Measurements from ENCODE around the gene GIMAP2. TPM values are rescaled to one million over a fixed set of nuclear protein-coding genes. Genes with fewer than 3 reads are reported as not detected.

GIMAP2 gene
- total and polyA plus RNA-seq, 12 donors: 5.2 to 23.6 (median 14.5) TPM

DNA sequence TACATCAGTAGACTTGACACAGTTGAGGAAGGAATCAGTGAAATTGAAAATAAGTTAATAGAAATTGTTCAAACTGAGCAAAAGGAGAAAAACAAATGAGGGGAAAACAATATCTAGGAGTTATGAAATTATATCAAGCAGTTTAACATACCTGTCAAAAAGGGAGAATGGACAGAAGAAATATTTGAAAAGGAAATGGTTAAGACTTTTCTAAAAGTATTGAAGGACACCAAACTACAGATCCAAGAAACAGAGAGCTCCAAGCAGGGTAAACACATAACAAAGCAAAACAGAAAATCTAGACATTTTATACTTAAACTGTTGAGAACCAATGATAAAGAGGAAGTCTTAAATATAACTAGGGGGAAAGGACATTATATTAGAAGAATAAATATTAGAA is 43.1 kb downstream of the GIMAP2 start:
- TF ChIP-seq, protein P1, sequence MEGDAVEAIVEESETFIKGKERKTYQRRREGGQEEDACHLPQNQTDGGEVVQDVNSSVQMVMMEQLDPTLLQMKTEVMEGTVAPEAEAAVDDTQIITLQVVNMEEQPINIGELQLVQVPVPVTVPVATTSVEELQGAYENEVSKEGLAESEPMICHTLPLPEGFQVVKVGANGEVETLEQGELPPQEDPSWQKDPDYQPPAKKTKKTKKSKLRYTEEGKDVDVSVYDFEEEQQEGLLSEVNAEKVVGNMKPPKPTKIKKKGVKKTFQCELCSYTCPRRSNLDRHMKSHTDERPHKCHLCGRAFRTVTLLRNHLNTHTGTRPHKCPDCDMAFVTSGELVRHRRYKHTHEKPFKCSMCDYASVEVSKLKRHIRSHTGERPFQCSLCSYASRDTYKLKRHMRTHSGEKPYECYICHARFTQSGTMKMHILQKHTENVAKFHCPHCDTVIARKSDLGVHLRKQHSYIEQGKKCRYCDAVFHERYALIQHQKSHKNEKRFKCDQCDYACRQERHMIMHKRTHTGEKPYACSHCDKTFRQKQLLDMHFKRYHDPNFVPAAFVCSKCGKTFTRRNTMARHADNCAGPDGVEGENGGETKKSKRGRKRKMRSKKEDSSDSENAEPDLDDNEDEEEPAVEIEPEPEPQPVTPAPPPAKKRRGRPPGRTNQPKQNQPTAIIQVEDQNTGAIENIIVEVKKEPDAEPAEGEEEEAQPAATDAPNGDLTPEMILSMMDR (IDR thresholded peaks at IDR 0.05): no peak
- Histone ChIP-seq H3K27me3 (no peaks in the 10 kb centered on the region), H3K9me3 (replicated peaks in 1 of 3) (peaks cover 0 to 6% (median 5%) of the 10 kb centered on the region in 3 donors), H3K36me3 (replicated peaks in 1 of 2) (no peaks in the 10 kb centered on the region), H3K27ac (no peak overlapping the region), H3K4me1 (replicated peaks in 1 of 2) (no peaks in the 10 kb centered on the region), H3K4me3 (no peak overlapping the region)
- intact Hi-C loops (cut with DNase I): no loop called here
- DNase-seq: no peak

DNA sequence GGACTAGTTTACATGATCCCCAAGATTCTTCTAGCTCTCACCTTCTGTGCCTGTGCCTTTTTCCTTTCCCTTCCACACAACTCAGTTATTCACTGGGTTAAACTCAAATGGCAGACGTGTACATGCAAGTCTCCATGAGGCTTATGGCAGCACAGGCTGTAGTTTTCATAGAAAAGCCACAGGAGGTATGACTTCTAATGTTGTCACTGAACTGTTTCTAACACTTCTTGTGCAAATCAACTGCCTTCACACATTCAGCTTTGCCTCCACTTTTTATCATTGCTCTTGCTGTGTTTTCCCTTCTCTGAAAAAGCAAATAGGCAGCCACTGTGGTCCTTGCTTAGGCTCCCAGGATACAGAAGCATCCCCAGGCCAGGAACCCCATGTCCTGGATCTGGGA is 46.4 kb downstream of the GIMAP2 start:
- Histone ChIP-seq H3K9me3 (replicated peaks in 1 of 3) (peaks cover 0 to 6% (median 5%) of the 10 kb centered on the region in 3 donors), H3K4me3 (no peak overlapping the region), H3K27ac (no peak overlapping the region), H3K36me3 (replicated peaks in 1 of 2) (no peaks in the 10 kb centered on the region), H3K4me1 (replicated peaks in 1 of 2) (no peaks in the 10 kb centered on the region), H3K27me3 (no peaks in the 10 kb centered on the region)
- intact Hi-C loops (cut with DNase I): no loop called here
- WGBS, 4 donors: 22 to 52% (median 40%) methylated on average over 1 of the region's 1 CpG
- TF ChIP-seq, protein P1 (IDR thresholded peaks at IDR 0.05): no peak
- no peak for TF ChIP-seq POLR2A (IDR thresholded peaks at IDR 0.05)
- DNase-seq: no peak

DNA sequence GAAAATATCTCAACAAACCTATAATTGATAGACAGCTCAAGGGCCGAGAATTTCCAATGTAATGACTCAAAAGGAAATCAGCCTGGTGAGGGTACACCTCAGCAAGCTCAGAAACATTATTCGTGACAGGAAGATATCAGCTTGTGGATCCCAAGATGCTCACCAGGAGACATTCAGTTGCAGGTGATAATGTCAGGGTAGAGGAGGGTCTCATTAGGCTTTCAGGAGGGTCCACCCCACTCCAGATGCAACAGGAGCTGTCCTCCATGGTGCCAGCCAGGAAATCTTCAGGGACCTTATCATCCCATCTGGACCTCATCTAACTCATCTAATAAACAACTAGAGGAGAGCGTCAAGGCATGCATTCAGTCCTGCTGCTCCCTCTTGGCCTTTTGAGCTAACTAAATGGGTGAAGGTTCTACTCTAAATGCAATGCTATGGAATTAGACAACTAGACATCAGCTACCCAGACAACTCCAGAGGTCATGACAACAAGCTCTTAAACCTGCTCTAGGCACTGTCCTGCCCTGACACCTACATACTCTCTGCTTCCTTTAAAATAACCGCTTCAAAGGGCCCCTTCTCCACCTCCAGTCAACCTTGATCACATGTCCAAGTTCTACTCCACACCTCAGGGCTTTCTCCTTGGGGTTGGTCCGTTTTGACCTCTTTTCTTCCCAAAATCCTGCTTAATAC is 47.4 kb downstream of the GIMAP2 start:
- intact Hi-C loops (cut with DNase I): no loop called here
- WGBS, 4 donors: 67 to 70% (median 69%) methylated on average over 5 of the region's 5 CpGs
- TF ChIP-seq POLR2A (IDR thresholded peaks at IDR 0.05): no peak
- TF ChIP-seq, protein P1 (IDR thresholded peaks at IDR 0.05): no peak
- Histone ChIP-seq H3K4me3 (no peak overlapping the region), H3K36me3 (replicated peaks in 1 of 2) (no peaks in the 10 kb centered on the region), H3K4me1 (replicated peaks in 1 of 2) (no peaks in the 10 kb centered on the region), H3K27me3 (no peaks in the 10 kb centered on the region), H3K9me3 (replicated peaks in 1 of 3) (peaks cover 0 to 6% (median 5%) of the 10 kb centered on the region in 3 donors), H3K27ac (no peak overlapping the region)
- DNase-seq: no peak

DNA sequence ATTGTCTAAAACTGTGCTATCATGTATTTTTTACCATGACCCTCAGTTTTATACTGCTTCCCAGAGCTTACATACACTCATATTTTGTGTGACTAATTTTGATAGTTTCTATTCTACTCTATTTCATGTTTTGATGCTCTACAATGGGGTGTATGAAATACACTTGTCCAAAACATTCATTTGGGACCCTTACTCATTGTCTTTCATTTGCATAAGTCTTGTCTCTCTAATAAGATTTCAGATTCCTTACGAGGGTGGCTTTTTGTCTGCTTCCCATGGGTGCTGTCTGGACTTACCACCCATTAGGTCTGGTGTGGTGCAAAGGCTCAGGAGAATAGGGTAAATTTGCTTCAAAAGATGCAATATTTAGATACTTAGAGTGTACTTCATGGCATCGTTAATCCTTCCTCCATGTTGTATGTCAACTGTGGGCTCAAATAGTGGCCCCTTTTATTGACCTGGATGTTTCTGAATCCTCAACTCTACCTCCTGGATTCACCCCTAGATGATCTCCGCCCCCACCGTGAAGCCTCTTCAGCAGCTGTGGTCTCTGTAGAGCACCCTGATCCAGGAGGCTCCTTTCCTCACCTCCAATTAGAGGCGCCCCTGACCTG is 48.1 kb downstream of the GIMAP2 start:
- H3K27ac ChIP-seq: no peak overlapping the region
- DNase-seq: no peak
- intact Hi-C loops (cut with DNase I): no loop called here
- no peaks in the 10 kb centered on the region for H3K4me1 ChIP-seq (replicated peaks in 1 of 2)
- no peak overlapping the region for H3K4me3 ChIP-seq
- H3K27me3 ChIP-seq: no peaks in the 10 kb centered on the region
- no peaks in the 10 kb centered on the region for H3K36me3 ChIP-seq (replicated peaks in 1 of 2)
- H3K9me3 ChIP-seq (replicated peaks in 1 of 3): peaks cover 0 to 3% (median 2%) of the 10 kb centered on the region in 3 donors
- TF ChIP-seq POLR2A (IDR thresholded peaks at IDR 0.05): no peak
- TF ChIP-seq, protein P1 (IDR thresholded peaks at IDR 0.05): no peak
- WGBS, 4 donors: 79 to 85% (median 84%) methylated on average over 5 of the region's 5 CpGs
